Measurements from ENCODE around the gene MAVS. TPM values are rescaled to one million over a fixed set of nuclear protein-coding genes. Genes with fewer than 3 reads are reported as not detected.

MAVS gene
- 16.8 to 29.1 TPM (median 27.2 TPM) in 5 replicates for total RNA-seq (2022; extraction: Qiagen RNA extraction)

DNA sequence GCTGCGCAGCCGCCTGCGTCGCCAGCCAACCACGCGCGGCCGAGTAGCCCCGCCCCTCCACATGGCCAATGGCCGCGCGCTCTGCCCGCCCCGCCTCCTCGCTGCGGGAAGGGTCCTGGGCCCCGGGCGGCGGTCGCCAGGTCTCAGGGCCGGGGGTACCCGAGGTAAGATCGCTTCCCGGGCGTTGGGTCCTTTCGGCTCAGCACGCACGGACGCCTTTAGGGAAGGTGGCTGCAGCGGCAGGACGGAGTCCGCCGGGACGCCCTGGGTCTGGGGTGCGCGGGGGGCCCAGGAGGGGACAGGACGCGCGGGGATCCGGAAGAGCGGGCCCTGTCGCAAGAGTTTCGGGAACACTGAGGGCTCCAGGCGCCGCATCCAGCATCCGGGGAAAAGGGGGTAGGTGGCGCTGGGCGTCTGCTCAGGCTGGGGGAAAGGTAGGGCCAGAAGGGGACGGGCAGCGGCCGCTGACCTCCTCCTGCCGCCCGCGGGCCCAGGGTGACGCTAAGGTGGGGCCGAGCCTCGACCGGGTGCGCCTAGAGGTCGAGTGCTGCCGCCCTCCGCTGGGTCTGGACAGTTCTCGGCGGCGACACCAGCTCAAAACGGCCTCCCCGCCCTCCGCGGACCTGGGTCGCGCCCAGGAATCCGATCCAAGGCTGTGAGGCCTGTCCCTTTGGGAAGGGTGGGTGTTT, at the start of gene MAVS:
MAVS (plus strand) TSS at position 95 of the 689 bp plus-strand sequence. CDS start 7,791 bp downstream, outside the sequence.

DNA sequence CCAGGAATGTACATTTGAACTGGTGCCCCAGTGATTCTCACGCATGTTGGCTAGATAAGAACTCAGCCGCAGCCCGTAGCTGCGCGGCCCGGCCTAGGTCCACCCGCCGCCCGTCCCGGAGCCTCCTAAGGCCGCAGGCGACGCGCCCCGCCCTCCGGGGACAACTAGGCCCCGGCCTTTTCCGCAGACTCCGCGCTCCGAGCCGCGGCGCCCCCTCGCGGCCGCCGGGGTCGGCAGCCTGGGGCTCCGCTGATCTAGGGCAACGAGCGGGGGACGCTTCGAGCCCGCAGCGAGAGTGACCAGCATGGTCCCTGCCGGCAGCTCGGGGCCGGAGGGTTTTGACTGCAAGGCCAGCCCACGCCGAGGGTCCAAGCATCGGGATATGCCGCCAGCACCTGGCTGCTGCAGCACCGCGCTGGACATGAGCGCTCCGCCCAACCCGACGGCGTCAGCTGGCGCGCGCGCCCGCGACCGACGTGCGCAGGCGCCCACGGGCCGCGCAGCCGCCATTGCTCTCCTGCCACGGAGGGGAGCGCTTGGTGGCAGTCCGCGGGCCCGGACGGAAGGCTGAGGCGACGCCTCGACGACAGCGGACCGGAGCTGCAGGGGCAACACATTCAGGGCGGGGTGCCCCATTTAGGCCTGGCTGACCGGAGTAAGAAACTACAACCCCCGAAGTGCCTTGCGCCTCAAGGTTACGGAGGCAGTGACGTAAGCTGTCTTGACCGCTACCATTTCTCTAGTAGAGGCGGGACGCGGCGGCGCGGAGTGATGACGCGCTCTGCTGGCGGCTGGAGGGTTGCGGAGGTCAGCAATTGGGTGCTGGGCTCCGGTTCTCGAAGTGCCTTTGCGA, 26.4 kb upstream of the MAVS start, which contains the start of gene AP5S1:
AP5S1 (plus strand) TSS at position 500 of the 853 bp plus-strand sequence. CDS start 1,571 bp downstream, outside the sequence.

DNA sequence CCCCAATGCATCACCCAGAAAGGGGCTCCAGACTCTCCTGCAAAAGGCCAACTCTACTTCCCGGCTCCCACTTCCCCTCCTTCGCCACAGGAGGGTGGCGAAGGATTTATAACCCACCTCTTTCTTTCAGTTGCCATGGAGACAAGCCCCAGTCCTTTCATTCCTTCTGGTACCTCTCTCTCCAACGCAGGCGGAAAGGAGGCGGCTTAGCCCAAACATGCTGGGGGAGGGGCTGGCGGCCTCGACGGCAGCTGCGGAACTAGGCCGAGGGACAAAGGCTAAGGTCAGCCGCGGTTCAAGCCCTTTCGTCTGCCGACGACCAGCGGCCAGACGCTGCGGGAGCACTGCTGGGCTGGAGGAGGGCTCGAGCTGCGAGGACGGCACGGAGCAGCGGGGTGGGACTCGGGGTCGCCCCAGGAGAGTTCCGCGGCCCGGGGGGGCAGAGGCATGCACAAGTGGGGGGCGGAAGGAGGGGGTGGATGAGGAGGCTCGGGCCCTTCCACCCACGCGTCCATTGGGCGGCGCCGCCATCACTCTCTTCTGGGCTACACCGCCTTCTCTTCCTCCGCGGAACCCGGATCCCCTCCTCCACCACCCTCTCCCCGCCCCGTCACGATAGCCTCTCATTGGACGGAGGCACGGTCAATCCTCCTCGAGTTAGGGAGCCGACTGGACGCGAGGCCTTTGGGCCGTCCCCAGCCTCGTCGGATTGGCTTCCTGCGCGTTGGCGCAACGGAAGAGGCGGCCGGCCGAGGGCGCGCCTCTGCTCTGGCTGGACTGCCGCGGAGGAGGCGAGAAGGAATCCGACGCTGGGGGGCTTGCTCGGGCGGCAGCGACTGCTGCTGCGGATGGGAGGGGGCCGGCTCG, 42.2 kb downstream of the MAVS start, which contains the start of gene PANK2:
PANK2 (plus strand) TSS at position 766 of the 867 bp plus-strand sequence.

Other genes starting within 250 kb of the MAVS start
- gene GFRA4, start 183.4 kb upstream of the MAVS start, total RNA-seq (2022; extraction: Qiagen RNA extraction) = not detected in 5 replicates
- 0.03 to 0.14 TPM (median 0.11 TPM) in 5 replicates for gene ADAM33, start 164.8 kb upstream of the MAVS start, total RNA-seq (2022; extraction: Qiagen RNA extraction)
- gene SIGLEC1, start 134.2 kb upstream of the MAVS start, total RNA-seq (2022; extraction: Qiagen RNA extraction) = 0.01 to 0.04 TPM (median 0.02 TPM) in 5 replicates
- gene HSPA12B, start 114.1 kb upstream of the MAVS start, total RNA-seq (2022; extraction: Qiagen RNA extraction) = 0.38 to 0.56 TPM (median 0.47 TPM) in 5 replicates
- gene ADISSP, start 79.1 kb upstream of the MAVS start, total RNA-seq (2022; extraction: Qiagen RNA extraction) = 101 to 162 TPM (median 143 TPM) in 5 replicates
- 1.4 to 2.1 TPM (median 1.7 TPM) in 5 replicates for gene SPEF1, start 65.4 kb upstream of the MAVS start, total RNA-seq (2022; extraction: Qiagen RNA extraction)
- gene CENPB, start 60.1 kb upstream of the MAVS start, total RNA-seq (2022; extraction: Qiagen RNA extraction) = 95.4 to 111 TPM (median 107 TPM) in 5 replicates
- 150 to 218 TPM (median 215 TPM) in 5 replicates for gene CDC25B, start 50.5 kb upstream of the MAVS start, total RNA-seq (2022; extraction: Qiagen RNA extraction)
- gene AP5S1, start 26.3 kb upstream of the MAVS start, total RNA-seq (2022; extraction: Qiagen RNA extraction) = 11.2 to 17.8 TPM (median 17.2 TPM) in 5 replicates
- gene PANK2, start 42.6 kb downstream of the MAVS start, total RNA-seq (2022; extraction: Qiagen RNA extraction) = 49.5 to 59.4 TPM (median 54.8 TPM) in 5 replicates
- gene RNF24, start 168.7 kb downstream of the MAVS start, total RNA-seq (2022; extraction: Qiagen RNA extraction) = 11.7 to 18.1 TPM (median 17.1 TPM) in 5 replicates

All from A549 treated with dexamethasone at 1 μM for 4 hours (cell line).